HG03064 (cell line): ENCODE measurements around the gene CYFIP2.

Experiments used
- ATAC-seq: cut with Tn5 transposase; IDR thresholded peaks from one replicate; pipeline ENCODE4 v1.9.1; 2021; ENCODE audit warnings: low read depth; ENCODE audit not compliant: unreplicated experiment

The CYFIP2 gene

DNA sequence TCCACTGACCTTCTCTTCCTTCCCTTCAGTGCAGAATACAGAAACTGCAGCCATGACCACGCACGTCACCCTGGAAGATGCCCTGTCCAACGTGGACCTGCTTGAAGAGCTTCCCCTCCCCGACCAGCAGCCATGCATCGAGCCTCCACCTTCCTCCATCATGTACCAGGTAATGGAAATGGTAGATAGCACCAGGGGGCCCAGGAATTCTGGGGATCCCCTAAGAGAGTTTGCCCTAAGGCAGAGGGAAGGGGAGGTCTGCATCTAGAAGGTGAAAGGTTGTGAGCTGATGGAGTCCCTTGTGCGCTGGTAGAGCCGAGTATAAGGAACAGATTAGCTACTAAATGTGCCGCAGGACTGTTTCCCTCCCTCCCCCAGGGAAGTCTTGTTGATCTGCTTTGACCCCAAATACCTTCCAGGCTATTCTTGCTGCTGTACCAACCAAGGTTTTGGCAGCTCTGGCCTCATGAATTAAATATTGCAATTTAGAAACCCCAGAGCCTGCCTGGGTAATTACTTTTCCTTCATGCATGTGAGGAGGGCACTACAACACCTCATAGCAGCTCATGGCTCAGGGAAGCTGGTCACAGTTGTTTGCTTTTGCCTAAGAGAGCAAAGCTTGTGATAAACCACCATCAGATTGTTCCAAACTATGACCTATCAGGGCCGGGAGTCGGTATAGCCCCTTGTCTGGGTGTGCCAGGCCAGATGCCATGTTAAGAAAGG is 19.6 kb downstream of the CYFIP2 start:
- ATAC-seq = no peak

DNA sequence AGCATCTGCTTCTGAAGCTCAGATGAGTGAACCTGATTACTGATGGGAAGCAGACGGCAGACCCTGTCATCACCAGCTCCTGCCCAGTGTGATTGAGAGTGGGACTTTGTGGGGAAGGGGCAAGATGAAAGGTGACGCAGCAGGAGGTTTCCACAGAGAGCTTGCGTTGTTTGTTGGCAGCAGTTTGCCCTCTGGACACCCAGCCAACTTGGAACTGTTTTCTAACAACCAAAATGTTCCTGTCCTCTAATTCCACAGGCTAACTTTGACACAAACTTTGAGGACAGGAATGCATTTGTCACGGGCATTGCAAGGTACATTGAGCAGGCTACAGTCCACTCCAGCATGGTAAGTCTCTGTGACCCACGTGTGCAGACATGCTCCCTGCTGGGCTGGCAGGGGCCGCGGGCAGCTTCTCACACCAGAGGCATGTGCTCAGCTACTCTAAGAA is 20.9 kb downstream of the CYFIP2 start:
- no peak for ATAC-seq

DNA sequence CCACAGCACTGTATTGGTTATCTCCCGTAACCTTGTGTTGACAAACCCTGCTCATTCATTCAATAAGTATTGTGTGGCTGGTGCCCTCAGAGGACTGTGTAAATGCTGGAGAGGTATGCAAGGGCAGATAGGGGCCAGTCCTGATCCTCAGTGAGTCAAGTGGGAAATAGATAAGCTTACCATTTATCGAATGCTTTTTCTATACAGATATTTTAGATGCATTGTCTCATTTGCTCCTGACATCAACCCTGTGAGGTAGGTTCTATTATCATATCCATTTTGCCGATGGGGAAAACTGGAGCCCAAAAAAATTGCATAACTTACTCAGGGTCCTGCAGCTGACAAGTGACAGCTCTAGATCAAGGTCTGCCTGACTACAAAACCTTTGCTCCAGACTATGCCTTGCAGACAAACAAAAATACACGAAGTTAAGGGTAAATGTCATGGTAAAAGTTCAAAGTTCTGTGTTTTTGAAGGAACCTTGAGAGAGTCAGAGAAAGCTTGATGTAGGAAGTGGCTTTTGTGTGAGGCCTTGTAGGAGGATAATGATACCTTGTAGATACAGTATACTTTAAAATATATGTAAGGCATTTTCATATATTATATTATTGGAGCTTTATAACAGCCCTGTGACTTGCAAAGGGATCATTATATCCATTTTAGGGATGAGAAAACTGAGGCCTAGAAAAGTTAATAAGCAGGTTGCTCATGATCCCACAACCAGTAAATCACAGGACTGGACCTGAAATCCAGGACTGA is 22.7 kb downstream of the CYFIP2 start:
- ATAC-seq = no peak

DNA sequence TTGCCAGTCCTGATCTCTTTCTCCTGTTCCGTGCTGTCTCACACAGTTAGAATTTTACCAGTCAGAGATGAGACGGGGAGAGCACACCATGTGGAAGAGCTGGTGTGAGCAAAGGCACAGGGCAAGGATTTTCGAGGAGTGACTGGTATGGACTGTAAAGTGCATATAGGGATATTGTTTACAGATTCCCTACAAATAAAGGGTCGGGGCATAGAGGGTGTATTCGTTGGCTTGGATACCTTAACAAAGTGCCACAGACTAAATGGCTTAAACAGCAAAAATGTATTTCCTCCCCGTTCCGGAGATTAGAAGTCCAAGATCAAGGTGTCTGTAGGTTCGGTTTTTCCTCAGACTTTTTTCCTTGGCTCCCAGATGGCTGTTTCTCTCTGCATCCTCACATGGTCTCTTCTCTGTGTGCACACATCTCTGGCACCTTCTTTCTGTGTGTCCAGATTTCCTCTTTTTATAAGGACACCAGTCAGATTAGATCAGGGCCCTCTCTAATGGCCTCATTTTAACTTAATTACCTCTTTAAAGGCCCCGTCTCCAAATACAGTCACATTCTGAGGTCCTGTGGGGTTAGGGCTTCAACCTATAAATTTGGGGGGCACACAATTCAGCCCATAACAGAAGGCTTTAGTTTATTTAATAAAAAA is 23.4 kb downstream of the CYFIP2 start:
- no peak for ATAC-seq

GRCh38 chr5:157290156-157290980 is 24.4 kb downstream of the CYFIP2 start:
- no peak for ATAC-seq

DNA sequence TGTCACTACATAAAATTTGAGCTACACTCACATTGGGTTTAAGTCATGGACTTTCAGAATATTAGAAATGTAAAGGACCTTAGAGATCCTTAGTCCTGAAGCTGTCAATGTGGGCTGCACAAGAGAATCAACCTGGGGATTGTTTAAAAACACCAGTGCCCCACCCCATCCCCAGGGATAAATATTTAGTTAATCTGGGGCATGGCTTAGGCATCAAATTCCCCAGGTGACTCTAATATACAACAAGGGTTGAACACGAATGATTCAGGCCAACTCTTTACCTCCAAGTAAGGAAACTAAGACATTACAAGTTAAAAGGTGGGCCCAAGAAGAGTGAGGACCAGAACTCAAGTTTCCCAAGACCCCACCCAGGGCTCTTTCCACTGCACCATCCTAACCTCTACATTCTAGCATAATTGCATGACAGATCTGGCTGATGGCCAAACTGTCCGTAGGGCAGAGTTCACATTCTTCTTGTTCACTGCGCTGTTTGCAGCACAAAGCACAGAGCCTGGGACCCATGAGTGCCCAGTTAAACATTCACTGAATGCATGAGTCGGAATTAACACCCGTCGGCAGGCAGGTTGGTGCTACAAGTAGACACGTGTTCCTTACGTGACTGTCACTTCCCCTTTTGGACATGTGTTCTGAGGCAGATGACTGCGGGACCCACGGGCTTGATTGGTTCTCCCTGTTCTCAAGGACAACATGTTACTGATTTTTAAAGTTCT is 25.2 kb downstream of the CYFIP2 start:
- peak; percentile 68 for ATAC-seq

DNA sequence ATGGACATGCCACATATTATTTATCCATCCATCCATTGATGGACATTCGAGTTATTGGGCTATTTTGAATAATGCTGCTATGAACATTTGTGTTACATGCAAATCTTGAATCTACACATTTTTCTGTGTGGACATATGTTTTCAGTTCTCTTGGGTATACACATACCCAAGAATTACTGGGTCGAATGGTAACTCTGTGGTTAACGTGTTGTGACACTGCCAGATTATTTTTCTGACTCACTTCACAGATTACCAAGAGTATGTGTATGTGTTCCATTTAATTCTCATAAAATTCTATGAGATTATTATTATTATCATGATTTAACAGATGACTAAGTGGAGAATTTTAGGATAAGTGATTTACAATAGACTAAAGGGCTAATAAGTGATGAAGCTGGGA is 26.7 kb downstream of the CYFIP2 start:
- no peak for ATAC-seq

DNA sequence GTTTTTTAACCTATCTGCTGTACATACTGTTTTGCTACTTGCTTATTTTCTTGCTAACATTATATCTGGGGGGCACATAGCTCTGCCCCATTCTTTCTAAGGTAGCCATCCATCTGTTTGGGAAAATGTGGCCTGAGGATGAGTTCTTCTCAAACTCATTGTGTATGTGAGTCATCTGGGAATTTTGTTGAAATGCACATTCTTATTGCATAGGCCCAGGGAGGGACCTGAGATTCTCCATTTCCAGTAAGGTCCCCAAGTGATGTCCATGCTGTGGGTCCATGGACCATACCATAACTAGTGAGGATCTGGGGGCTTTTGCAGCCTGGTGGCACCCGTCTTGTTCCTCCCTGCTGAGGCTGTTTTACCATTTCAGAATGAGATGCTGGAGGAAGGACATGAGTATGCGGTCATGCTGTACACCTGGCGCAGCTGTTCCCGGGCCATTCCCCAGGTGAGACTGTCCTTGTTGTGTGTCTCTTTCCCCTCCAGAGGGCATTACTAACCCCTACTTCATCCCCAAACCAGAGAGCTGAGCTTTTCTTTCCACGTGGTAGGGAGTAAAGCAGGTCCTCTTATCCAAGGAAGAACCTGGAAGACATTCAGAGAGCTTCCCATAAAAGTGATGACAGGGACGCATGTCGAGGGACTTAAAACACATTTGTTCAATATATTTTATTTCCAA is 28.6 kb downstream of the CYFIP2 start:
- ATAC-seq = no peak

DNA sequence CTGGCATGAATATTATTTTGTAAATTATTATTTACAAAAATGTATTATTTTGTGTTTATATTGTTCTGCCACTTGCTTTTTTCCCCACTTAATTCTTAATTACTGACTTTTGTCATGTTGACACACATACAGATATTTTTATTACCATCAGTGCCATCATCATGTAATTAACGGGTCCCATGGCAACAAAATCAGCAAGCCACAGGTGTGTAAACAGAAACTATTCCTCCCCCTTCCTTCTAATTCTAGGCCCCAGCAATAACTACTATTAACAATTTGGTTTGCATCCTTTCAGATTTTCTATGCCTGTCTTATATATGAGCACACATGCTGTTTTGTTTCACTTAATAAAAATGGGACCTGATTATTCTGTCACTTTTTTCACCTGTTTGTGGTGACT is 29.3 kb downstream of the CYFIP2 start:
- ATAC-seq = no peak

DNA sequence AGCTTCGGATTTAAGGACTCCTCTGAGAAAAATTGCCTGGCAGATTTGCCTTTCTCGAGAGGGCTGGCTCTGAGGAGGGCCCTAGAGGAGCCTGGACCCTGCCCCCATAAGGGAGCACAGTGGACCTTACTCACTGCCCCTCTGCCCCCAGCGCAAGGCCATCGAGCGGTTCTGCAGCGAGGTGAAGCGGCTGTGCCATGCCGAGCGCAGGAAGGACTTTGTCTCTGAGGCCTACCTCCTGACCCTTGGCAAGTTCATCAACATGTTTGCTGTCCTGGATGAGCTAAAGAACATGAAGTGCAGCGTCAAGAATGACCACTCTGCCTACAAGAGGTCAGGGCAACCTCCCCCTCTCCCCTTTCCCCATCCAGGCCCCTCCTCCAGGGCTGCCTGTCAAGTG is 34.6 kb downstream of the CYFIP2 start:
- no peak for ATAC-seq

- ATAC-seq = no peak
Measured at GRCh38 chr5:157301066-157301465, 35.1 kb downstream of the CYFIP2 start.

- ATAC-seq = no peak
Measured at GRCh38 chr5:157303023-157303422, 37.1 kb downstream of the CYFIP2 start.

DNA sequence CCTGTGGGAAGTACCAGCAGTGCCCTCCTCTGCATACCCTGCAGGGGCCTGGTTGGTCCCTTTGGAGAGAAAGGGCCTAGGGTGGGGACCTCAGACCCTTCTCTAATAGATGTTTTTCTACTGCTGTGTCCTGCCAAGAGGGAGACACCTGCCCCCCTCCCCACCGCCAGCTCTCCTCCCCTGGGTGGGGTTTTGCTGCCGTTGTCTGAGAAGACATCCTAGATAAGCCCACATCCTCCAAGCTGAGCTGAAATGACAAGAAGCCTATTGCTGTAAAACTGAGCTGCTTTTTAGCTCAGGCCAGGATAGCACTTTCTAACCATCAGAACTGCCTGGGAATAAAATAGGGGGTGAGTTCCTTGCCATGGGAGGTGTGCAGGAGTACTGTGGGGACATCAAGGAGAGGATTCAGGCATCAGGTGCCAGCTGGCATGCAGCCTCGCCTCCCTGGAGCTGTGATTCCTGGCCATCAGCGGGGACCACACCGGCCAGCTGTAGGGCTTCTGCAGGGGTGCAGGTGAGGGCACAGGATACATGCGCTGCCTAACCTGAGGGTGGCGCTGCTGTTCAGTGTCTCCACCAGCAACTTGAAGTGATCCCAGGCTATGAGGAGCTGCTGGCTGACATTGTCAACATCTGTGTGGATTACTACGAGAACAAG is 37.9 kb downstream of the CYFIP2 start:
- ATAC-seq = no peak

DNA sequence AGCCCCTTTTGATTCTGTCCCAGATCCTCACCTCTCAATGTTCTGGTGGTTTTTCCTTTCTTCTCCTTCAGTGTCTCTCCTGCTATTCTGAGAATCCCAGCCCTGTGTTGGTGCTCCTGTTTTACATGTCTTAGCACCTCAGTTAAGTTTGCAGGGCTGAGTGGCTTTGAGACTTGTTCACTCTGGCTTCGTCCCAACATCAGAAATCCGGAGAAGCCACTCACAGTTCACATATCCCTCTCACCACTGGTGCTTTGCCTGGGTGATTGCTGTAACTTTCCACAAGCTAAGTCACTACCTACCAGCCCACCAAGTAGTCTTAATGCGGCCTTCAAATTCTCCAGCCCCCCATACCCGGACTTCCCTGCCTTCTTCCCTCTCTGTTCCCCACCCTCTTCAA is 40.2 kb downstream of the CYFIP2 start:
- ATAC-seq = no peak

DNA sequence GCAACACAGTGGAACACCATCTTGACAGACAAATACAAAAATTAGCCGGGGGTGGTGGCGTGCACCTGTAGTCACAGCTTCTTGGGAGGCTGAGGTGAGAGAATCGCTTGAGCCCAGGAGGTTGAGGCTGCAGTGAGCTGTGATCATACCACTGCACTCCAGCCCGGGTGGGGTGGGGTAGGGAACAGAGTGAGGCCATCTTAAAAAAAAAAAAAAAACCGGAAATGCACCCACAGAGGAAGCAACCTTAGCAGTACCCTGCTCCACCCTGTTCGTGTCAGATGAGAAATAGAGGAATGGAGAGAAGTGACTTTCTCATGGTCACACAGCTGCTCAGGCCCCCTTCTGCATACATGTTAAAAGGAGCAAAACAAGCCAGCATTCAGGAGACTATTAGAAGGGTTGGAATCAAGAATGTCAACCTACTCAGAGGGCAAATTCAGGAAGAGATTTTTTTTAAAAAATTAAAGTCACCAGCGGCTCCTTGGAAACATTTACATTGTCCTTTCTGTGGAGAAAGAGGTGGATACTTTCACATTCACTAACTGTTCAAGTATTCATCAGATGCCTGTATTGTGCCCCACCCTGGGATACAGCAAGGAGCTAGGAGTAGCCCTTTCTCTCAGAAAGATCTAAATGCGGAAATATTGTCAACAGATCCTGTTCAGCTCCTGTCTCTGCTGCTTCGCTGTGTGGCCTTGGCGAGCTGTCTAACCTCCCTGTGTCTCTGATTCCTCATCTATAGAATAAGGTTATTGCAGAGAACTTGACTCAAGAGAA is 41.0 kb downstream of the CYFIP2 start:
- no peak for ATAC-seq

DNA sequence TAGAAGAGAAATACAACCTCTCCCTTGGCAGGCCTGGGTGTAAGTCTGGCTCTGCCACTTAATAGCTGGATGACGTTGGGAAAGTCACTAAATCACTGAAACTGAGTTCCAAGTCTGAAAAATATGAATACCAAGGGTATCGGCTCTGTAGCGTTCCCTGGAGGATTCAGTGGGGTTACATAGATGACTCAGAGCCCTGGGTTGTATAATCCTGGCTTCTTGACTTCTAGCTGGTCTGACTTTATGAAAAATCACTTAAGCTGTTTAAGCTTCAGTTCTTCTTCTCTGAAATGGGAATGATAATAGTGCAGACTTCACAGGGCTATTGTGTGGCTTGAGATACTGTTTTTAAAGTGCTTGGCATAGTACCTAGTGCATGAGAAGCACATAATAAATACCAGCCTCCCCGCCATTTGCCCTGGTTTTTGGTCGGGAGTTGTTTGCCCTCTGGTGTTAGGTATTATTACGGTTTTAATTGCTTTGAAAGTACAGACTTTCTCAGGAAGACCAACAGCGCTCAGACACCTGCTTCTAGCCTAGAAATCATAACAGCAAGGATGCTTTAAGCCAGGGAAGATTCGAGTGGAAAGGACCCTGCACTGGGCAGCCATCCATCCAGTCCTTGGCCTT is 43.0 kb downstream of the CYFIP2 start:
- ATAC-seq = peak; percentile 47

- ATAC-seq = no peak
Measured at GRCh38 chr5:157309796-157310195, 43.9 kb downstream of the CYFIP2 start.

DNA sequence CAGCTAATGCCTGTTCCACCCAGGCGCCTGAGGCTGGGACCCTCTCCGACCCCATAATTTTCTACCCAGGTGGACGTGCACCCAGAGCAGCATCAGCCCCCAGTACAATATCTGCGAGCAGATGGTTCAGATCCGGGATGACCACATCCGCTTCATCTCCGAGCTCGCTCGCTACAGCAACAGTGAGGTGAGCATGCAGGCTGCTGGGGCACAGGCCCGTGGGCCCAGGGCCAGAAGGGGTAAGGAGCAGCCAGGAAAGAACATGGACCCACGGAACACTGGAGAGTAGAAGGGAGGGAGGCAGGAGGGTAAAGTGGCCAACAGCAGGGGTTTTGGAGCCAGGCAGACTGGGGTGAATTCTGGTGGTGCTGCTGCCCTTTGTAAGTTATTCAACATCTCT is 45.7 kb downstream of the CYFIP2 start:
- ATAC-seq = no peak
